Coronary artery (tissue), 2 donors: ENCODE results near the gene PEX19.

Experiments
- DNase-seq: peaks from one replicate; pipeline ENCODE4 v3.0.0-alpha.2; 2017; ENCODE audit warnings: low spot score
- H3K27ac ChIP-seq, 2 donors: fragments of 200-600 bp; sonication (generic); one replicate each; pipeline ENCODE4 v1.5.1; 2016 to 2019
- H3K4me3 ChIP-seq: fragments of 200-600 bp; sonication (generic); 2 replicates; pipeline ENCODE4 v1.5.1; 2016; ENCODE audit warnings: mild to moderate bottlenecking, moderate library complexity
- CTCF ChIP-seq: fragments of 200-600 bp; sonication (generic); IDR thresholded peaks from one replicate; pipeline ENCODE4 v1.5.1; 2019; ENCODE audit warnings: antibody characterized with exemption

PEX19 gene

GRCh38 chr1:160284782-160285344 is at the start of gene PEX19:
TSS of gene PEX19 (minus strand) at chr1:160285133. CDS start at chr1:160285124, 9 bp downstream.
- no peak for TF ChIP-seq CTCF
- H3K4me3 ChIP-seq: peak within 1 kb of the TSS; percentile 93
- peak; percentile 96 for DNase-seq
- H3K27ac ChIP-seq: peak within 1 kb of the TSS; percentile 75 to 87

GRCh38 chr1:160332516-160332915 is 47.6 kb upstream of the PEX19 start:
- Histone ChIP-seq H3K4me3 (no peak overlapping the region), H3K27ac (no peak overlapping the region)
- no peak for TF ChIP-seq CTCF
- no peak for DNase-seq

- no peak for TF ChIP-seq CTCF
Measured at GRCh38 chr1:160330119-160330518, 45.2 kb upstream of the PEX19 start.

GRCh38 chr1:160328184-160328583 is 43.3 kb upstream of the PEX19 start:
- no peak overlapping the region for H3K27ac ChIP-seq
- no peak for DNase-seq
- no peak overlapping the region for H3K4me3 ChIP-seq
- no peak for TF ChIP-seq CTCF

More at GRCh38 chr1:160330119-160330518, 45.2 kb upstream of the PEX19 start:
- DNase-seq: no peak
- Histone ChIP-seq H3K4me3 (no peak overlapping the region), H3K27ac (no peak overlapping the region)

GRCh38 chr1:160326418-160326817 is 41.5 kb upstream of the PEX19 start:
- Histone ChIP-seq H3K4me3 (no peak overlapping the region), H3K27ac (no peak overlapping the region)
- TF ChIP-seq CTCF: no peak
- DNase-seq: no peak

GRCh38 chr1:160325252-160325651 is 40.3 kb upstream of the PEX19 start:
- no peak for TF ChIP-seq CTCF
- DNase-seq: no peak
- Histone ChIP-seq H3K4me3 (no peak overlapping the region), H3K27ac (no peak overlapping the region)

GRCh38 chr1:160322831-160323230 is 37.9 kb upstream of the PEX19 start:
- Histone ChIP-seq H3K27ac (no peak overlapping the region), H3K4me3 (no peak overlapping the region)

More at GRCh38 chr1:160322831-160323230, 37.9 kb upstream of the PEX19 start:
- DNase-seq: no peak
- no peak for TF ChIP-seq CTCF
